Activated CD8-positive, alpha-beta memory T cell treated with anti-CD3 and anti-CD28 coated beads for 24 hours (primary cell): ENCODE measurements around the gene DAB2IP.

Source experiments
- DNase-seq: peaks from one replicate; pipeline ENCODE4 v3.0.0-alpha.2; 2020

DAB2IP gene

GRCh38 chr9:121667214-121667613 lies 15.8 kb downstream of the DAB2IP start:
- no peak for DNase-seq

GRCh38 chr9:121667890-121668289 lies 16.5 kb downstream of the DAB2IP start:
- DNase-seq, result no peak

- DNase-seq, result no peak
These were observed 19.0 kb downstream of the DAB2IP start for GRCh38 chr9:121670431-121670830.

GRCh38 chr9:121671612-121672155 lies 20.2 kb downstream of the DAB2IP start:
- DNase-seq, result no peak

- no peak for DNase-seq
These were observed 20.8 kb downstream of the DAB2IP start for GRCh38 chr9:121672213-121672612.

GRCh38 chr9:121672986-121673385 lies 21.6 kb downstream of the DAB2IP start:
- DNase-seq, result no peak

GRCh38 chr9:121673576-121673975 lies 22.1 kb downstream of the DAB2IP start:
- DNase-seq, result no peak

- DNase-seq, result no peak
These were observed 22.6 kb downstream of the DAB2IP start for GRCh38 chr9:121674017-121674416.

GRCh38 chr9:121674952-121675351 lies 23.5 kb downstream of the DAB2IP start:
- no peak for DNase-seq

- no peak for DNase-seq
These were observed 23.9 kb downstream of the DAB2IP start for GRCh38 chr9:121675381-121675780.

GRCh38 chr9:121675969-121676822 lies 24.8 kb downstream of the DAB2IP start:
- DNase-seq, result no peak

GRCh38 chr9:121676926-121677325 lies 25.5 kb downstream of the DAB2IP start:
- DNase-seq, result no peak

- DNase-seq, result no peak
These were observed 27.1 kb downstream of the DAB2IP start for GRCh38 chr9:121678501-121679022.

GRCh38 chr9:121679901-121680635 lies 28.6 kb downstream of the DAB2IP start:
- DNase-seq, result no peak

- DNase-seq, result no peak
These were observed 30.0 kb downstream of the DAB2IP start for GRCh38 chr9:121681404-121681803.

- no peak for DNase-seq
These were observed 30.8 kb downstream of the DAB2IP start for GRCh38 chr9:121682201-121682600.

GRCh38 chr9:121682926-121683515 lies 31.6 kb downstream of the DAB2IP start:
- DNase-seq, result no peak

- DNase-seq, result no peak
These were observed 32.2 kb downstream of the DAB2IP start for GRCh38 chr9:121683652-121684051.

GRCh38 chr9:121684381-121685145 lies 33.1 kb downstream of the DAB2IP start:
- no peak for DNase-seq

GRCh38 chr9:121685146-121685794 lies 33.8 kb downstream of the DAB2IP start:
- no peak for DNase-seq

GRCh38 chr9:121685795-121686377 lies 34.5 kb downstream of the DAB2IP start:
- DNase-seq, result no peak
